Neural progenitor cell (in vitro differentiated cells): ENCODE measurements around the gene FYB2. TPM values are rescaled to one million over a fixed set of nuclear protein-coding genes. Genes with fewer than 3 reads are reported as not detected.

Source experiments
- DNase-seq: peaks from one replicate; pipeline ENCODE4 v3.0.0-alpha.2; 2016; ENCODE audit warnings: low spot score
- H2AFZ ChIP-seq: fragments of 200-600 bp; sonication (generic); replicated peaks from 2 replicates; pipeline ENCODE4 v1.6.1; 2016; ENCODE audit warnings: antibody characterized with exemption
- H3F3A ChIP-seq: fragments of 200-600 bp; sonication (generic); 2 replicates; pipeline ENCODE4 v1.6.1; 2016; ENCODE audit warnings: antibody characterized with exemption, low read depth
- H3K27ac ChIP-seq: fragments of 200-600 bp; sonication (generic); 2 replicates; pipeline ENCODE4 v1.5.1; 2016; ENCODE audit warnings: mild to moderate bottlenecking
- H3K27me3 ChIP-seq: fragments of 200-600 bp; sonication (generic); 2 replicates; pipeline ENCODE4 v1.6.1; 2016; ENCODE audit warnings: mild to moderate bottlenecking, moderate library complexity
- H3K36me3 ChIP-seq: fragments of 200-600 bp; sonication (generic); 2 replicates; pipeline ENCODE4 v1.5.1; 2016
- H3K4me1 ChIP-seq: fragments of 200-600 bp; sonication (generic); 2 replicates; pipeline ENCODE4 v1.6.1; 2016; ENCODE audit warnings: mixed run types
- H3K4me2 ChIP-seq: fragments of 200-600 bp; sonication (generic); 2 replicates; pipeline ENCODE4 v1.6.1; 2016
- H3K4me3 ChIP-seq: fragments of 200-600 bp; sonication (generic); 2 replicates; pipeline ENCODE4 v1.5.1; 2016
- H3K79me2 ChIP-seq: fragments of 200-600 bp; sonication (generic); 2 replicates; pipeline ENCODE4 v1.6.1; 2016; ENCODE audit warnings: low read depth
- H3K9ac ChIP-seq: fragments of 200-600 bp; sonication (generic); 2 replicates; pipeline ENCODE4 v1.6.1; 2016
- H3K9me3 ChIP-seq: fragments of 200-600 bp; sonication (generic); 2 replicates; pipeline ENCODE4 v1.5.1; 2016; ENCODE audit warnings: low read depth
- H4K20me1 ChIP-seq: fragments of 200-600 bp; sonication (generic); 2 replicates; pipeline ENCODE4 v1.6.1; 2016; ENCODE audit warnings: low read depth
- H3K27ac Mint-ChIP-seq: 3 replicates; pipeline ENCODE4 v1.8.0; 2021; ENCODE audit warnings: mixed read lengths
- H3K27me3 Mint-ChIP-seq: 2 replicates; pipeline ENCODE4 v1.8.0; 2022; ENCODE audit warnings: low read depth, mild to moderate bottlenecking, inconsistent platforms, moderate library complexity, mixed read lengths; ENCODE audit not compliant: insufficient read depth
- H3K36me3 Mint-ChIP-seq: 3 replicates; pipeline ENCODE4 v1.8.0; 2021; ENCODE audit warnings: mixed read lengths
- H3K4me1 Mint-ChIP-seq: 3 replicates; pipeline ENCODE4 v1.8.0; 2021; ENCODE audit warnings: mixed read lengths
- H3K4me3 Mint-ChIP-seq: 3 replicates; pipeline ENCODE4 v1.8.0; 2021; ENCODE audit warnings: mild to moderate bottlenecking, moderate library complexity, mixed read lengths
- H3K9me3 Mint-ChIP-seq: 3 replicates; pipeline ENCODE4 v1.8.0; 2020; ENCODE audit warnings: mixed read lengths
- EZH2 ChIP-seq: fragments of 200-600 bp; sonication (generic); IDR thresholded peaks from 2 replicates; pipeline ENCODE4 v1.6.1; 2017; ENCODE audit warnings: antibody characterized with exemption, mild to moderate bottlenecking, moderate library complexity
- EZH2phosphoT487 ChIP-seq: fragments of 200-600 bp; sonication (generic); IDR thresholded peaks from 2 replicates; pipeline ENCODE4 v1.6.1; 2017; ENCODE audit warnings: antibody characterized with exemption
- total RNA-seq: library from RNA; depleted of rRNA; stranded (reverse); fragments of >200 nt; gene quantifications from 2 replicates; pipeline ENCODE4 v1.2.3, GENCODE V29; 2015; ENCODE audit warnings: low replicate concordance
- TF ChIP-seq, protein P1 (sequence below): fragments of 200-600 bp; sonication (generic); IDR thresholded peaks from 2 replicates; pipeline ENCODE4 v1.5.1; 2017; ENCODE audit warnings: antibody characterized with exemption, mild to moderate bottlenecking

Gene FYB2
- total RNA-seq, 1 donor from 2014 or later, result 8.9 TPM

DNA sequence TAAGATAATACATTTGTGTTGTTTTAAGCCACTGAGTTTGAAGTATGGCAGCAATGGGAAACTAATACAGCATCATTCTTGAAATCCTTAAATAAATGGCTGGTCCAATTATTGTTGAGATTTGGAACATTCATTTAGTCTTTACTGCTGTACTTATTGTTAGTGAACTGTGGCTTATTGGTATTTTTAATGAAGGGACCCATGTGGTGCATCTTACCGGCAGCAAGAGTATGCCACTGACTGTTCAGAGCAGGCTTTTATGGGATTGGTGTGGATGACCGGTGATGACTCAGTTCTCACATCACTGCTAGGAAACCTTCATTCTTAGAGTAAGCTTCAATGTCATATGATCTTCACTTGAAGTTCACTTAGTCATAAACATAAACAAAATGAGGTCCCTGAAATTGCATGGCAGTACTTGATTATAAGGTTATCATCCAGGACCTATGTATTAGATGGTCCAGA is 142.6 kb downstream of the FYB2 start:
- TF ChIP-seq EZH2 (no peak), EZH2phosphoT487 (no peak)
- TF ChIP-seq, protein P1, sequence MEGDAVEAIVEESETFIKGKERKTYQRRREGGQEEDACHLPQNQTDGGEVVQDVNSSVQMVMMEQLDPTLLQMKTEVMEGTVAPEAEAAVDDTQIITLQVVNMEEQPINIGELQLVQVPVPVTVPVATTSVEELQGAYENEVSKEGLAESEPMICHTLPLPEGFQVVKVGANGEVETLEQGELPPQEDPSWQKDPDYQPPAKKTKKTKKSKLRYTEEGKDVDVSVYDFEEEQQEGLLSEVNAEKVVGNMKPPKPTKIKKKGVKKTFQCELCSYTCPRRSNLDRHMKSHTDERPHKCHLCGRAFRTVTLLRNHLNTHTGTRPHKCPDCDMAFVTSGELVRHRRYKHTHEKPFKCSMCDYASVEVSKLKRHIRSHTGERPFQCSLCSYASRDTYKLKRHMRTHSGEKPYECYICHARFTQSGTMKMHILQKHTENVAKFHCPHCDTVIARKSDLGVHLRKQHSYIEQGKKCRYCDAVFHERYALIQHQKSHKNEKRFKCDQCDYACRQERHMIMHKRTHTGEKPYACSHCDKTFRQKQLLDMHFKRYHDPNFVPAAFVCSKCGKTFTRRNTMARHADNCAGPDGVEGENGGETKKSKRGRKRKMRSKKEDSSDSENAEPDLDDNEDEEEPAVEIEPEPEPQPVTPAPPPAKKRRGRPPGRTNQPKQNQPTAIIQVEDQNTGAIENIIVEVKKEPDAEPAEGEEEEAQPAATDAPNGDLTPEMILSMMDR, result no peak
- Mint-ChIP-seq H3K27ac (no peak overlapping the region), H3K36me3 (peaks cover 17% of the 10 kb centered on the region)

GRCh38 chr1:56675763-56676162 is 143.4 kb downstream of the FYB2 start:
- H3K36me3 ChIP-seq, result no peaks in the 10 kb centered on the region
- H3K9ac ChIP-seq, result no peak overlapping the region
- TF ChIP-seq EZH2 (no peak), EZH2phosphoT487 (no peak)
- TF ChIP-seq, protein P1, result no peak
- DNase-seq, result no peak
- H3K4me1 ChIP-seq, result no peaks in the 10 kb centered on the region
- H2AFZ ChIP-seq, result no peak overlapping the region
- no peaks in the 10 kb centered on the region for H3K27me3 ChIP-seq
- H3K4me3 ChIP-seq, result no peak overlapping the region
- H3K27me3 Mint-ChIP-seq, result no peaks in the 10 kb centered on the region
- H3K9me3 Mint-ChIP-seq, result peaks cover 3% of the 10 kb centered on the region
- H3K9me3 ChIP-seq, result no peaks in the 10 kb centered on the region
- H3K79me2 ChIP-seq, result peaks cover 18% of the 10 kb centered on the region
- no peak overlapping the region for H3K4me3 Mint-ChIP-seq
- H4K20me1 ChIP-seq, result no peaks in the 10 kb centered on the region
- no peak overlapping the region for H3K27ac Mint-ChIP-seq
- no peak overlapping the region for H3K4me2 ChIP-seq
- H3K36me3 Mint-ChIP-seq, result peaks cover 17% of the 10 kb centered on the region
- H3K4me1 Mint-ChIP-seq, result peaks cover 4% of the 10 kb centered on the region
- H3K27ac ChIP-seq, result no peak overlapping the region
- no peaks in the 10 kb centered on the region for H3F3A ChIP-seq

More for the DNA sequence above, 142.6 kb downstream of the FYB2 start:
- Mint-ChIP-seq H3K9me3 (peaks cover 5% of the 10 kb centered on the region), H3K4me1 (peaks cover 4% of the 10 kb centered on the region), H3K27me3 (no peaks in the 10 kb centered on the region), H3K4me3 (no peak overlapping the region)
- Histone ChIP-seq H3K79me2 (peaks cover 10% of the 10 kb centered on the region), H3K9me3 (no peaks in the 10 kb centered on the region), H4K20me1 (no peaks in the 10 kb centered on the region), H3F3A (no peaks in the 10 kb centered on the region), H3K27ac (no peak overlapping the region), H3K27me3 (no peaks in the 10 kb centered on the region), H3K4me3 (no peak overlapping the region), H3K36me3 (no peaks in the 10 kb centered on the region), H2AFZ (no peak overlapping the region), H3K9ac (no peak overlapping the region), H3K4me2 (no peak overlapping the region), H3K4me1 (no peaks in the 10 kb centered on the region)
- no peak for DNase-seq

- Histone ChIP-seq H4K20me1 (peaks cover 3% of the 10 kb centered on the region), H3K79me2 (peaks cover 34% of the 10 kb centered on the region), H2AFZ (no peak overlapping the region), H3K4me2 (no peak overlapping the region), H3K4me3 (no peak overlapping the region), H3K9ac (no peak overlapping the region), H3K4me1 (no peaks in the 10 kb centered on the region), H3K9me3 (no peaks in the 10 kb centered on the region), H3K27me3 (no peaks in the 10 kb centered on the region), H3K27ac (no peak overlapping the region), H3F3A (no peaks in the 10 kb centered on the region), H3K36me3 (no peaks in the 10 kb centered on the region)
- TF ChIP-seq, protein P1, result no peak
- no peak for TF ChIP-seq EZH2phosphoT487
- TF ChIP-seq EZH2, result no peak
- no peaks in the 10 kb centered on the region for H3K27me3 Mint-ChIP-seq
- no peak for DNase-seq
- H3K27ac Mint-ChIP-seq, result no peak overlapping the region
- peaks cover 4% of the 10 kb centered on the region for H3K4me1 Mint-ChIP-seq
- no peaks in the 10 kb centered on the region for H3K9me3 Mint-ChIP-seq
- no peak overlapping the region for H3K4me3 Mint-ChIP-seq
- peaks cover 3% of the 10 kb centered on the region for H3K36me3 Mint-ChIP-seq
Observed at GRCh38 chr1:56672579-56672978, 146.6 kb downstream of the FYB2 start.
